Measurements from ENCODE around the gene SLC17A2.
"Not testable (repeated sequence)": the region's sequence is repeated elsewhere in the genome, so short reads cannot be mapped to it uniquely, and the experiment has no call there.

SLC17A2 gene

DNA sequence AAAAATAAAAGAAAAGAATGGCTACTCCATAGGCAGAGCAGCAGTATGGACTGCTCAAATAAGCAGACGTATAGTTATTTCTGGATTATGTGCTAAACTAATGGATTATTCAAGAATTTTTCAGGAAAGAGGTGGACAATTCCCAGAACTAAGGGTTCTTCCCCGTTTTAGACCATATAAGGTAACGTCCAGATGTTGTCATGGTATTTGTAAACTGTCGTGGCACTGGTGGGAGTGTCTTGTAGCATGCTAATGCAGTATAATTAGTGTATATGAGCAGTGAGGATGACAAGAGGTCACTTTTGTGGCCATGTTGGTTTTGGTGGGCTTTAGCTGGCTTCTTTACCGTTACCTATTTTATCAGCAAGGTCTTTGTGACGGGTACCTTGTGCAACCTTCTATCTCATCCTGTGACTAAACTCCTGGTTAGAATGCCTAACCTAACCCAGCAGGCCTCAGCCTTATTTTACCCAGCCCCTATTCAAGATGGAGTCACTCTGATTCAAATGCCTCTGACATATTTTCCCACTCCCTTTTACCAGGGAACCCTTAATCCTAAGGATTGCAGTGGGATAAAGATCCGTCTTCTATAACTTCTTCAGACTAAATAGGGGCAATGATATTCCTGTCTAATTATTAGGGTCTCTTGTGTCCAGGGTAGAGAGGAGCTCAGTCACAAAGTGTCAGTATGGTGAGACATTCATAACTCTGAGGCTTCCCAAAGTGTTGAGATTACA is 21.0 kb upstream of the SLC17A2 start:
- no peak for DNase-seq (ENCODE audit: low spot score)

DNA sequence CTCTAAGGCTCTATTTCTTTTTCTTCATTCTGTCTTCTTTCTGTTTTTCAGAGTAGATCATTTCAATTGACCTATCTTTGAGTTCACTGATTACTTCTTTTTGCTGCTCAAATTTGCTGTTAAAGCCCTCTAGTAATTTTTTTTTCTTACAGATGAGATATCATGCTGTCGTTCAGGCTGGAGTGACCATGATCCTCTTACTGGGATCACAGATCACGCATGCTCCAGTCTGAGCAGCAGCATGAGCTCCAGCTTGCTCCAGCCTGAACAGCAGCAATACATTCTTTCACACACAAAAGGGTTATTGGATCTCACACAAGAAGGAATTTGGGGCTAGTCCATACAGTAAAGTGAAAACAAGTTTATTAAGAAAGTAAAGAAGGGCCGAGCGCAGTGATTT is 19.8 kb upstream of the SLC17A2 start:
- no peak for DNase-seq (ENCODE audit: low spot score)

DNA sequence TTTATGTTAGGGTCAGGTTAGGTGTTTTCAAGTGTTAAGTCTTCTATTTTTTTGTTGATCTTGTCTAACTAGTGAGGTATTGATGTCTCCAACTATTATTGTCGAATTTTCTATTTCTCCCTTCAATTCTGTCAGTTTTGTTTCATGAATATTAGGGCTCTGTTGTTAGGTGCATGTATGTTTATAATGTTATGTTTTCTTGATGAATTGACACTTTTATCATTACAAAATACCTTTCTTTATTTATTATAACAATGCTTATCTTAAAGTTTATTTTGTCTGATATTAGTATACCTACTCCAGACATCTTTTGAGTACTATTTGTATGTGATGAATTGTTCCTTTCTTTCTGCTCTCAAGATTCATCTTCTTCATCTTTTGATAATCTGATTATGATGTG is 19.2 kb upstream of the SLC17A2 start:
- no peak for DNase-seq (ENCODE audit: low spot score)

DNA sequence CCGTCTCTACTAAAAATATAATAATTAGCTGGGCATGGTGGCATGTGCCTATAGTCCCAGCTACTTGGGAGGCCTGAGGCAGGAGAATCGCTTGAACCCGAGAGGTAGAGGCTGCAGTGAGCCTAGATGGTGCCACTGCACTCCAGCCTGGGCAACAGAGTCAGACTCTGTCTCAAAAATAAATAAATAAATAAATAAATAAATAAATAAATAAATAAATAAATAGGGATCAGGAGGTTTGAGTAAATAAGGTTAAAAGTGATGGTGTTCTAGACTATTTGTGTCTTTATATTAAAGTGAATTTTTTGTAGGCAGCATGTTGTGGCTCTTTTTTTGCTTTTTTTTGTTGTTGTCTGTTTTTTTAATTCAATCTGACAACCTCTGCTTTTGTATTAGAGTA is 17.0 kb upstream of the SLC17A2 start:
- not testable (repeated sequence) for DNase-seq (ENCODE audit: low spot score)

DNA sequence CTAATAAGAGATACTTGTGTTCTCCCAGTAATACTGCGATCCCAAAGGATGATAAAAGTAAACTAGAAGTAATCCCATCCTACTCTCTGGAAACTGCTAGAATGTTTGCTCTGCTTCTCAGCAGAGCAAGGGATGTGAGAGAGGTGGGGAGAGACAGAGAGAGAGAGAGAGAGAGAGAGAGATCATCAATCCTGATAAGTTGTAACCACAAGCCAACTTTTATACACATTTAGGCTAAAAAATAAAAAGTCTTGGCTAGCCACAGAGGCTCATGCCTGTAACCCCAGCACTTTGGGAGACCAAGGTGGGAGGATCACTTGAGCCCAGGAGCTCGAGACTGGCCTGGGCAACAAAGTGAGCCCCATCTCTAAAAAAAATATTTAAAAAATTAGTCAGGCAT is 16.1 kb upstream of the SLC17A2 start:
- DNase-seq (ENCODE audit: low spot score), result no peak

DNA sequence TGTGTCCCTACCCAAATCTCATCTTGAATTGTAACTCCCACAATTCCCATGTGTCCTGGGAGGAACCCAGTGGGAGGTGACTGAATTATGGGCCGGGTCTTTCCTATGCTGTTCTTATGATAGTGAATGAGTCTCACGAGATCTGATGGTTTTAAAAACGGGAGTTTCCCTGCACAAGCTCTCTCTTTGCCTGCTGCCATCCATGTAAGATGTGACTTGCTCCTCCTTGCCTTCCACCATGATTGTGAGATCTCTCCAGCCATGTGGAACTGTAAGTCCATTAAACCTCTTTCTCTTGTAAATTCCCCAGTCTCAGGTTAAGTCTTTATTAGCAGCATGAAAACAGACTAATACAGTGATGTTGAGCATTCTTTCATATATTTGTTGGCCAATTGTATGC is 15.2 kb upstream of the SLC17A2 start:
- DNase-seq (ENCODE audit: low spot score), result not testable (repeated sequence)

DNA sequence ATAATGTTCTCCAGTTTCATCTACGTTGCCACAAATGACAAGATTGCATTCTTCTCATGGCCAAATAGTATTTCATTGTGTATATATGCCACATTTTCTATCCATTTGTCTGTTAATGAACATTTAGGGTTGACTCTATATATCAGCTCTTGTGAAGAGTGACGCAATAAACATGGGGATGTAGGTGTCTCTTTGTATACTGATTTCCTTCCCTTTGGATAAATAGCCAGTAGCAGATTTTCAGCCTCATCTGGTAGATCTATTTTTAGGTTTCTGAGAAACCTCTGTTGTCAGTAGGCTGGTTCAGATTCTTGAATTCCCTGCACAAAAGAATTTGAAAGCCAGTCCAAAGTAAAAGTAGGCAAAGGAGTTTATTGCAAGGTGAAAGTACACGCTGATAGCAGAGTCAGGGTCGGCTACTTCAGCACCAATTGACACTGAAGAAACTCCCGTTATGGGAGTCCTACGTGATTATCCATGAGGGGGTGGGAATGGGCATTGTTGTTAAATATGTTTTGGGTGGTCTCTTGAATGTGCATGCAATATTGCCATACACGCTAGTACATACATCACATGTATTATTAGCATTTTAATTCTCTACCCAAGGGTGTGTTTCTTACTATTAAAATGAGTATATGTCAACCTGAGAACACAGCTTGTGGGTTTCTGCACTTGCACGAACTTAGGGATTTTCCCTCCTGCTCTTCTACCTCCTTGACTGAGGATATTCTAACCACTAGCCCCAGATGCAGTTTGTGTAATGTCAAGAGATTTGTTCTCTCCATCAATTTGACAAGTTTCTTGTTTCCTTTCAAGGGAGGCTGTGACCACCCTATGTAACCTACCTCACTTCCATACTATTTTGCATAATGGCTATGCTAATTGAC is 14.4 kb upstream of the SLC17A2 start:
- DNase-seq (ENCODE audit: low spot score), result no peak

DNA sequence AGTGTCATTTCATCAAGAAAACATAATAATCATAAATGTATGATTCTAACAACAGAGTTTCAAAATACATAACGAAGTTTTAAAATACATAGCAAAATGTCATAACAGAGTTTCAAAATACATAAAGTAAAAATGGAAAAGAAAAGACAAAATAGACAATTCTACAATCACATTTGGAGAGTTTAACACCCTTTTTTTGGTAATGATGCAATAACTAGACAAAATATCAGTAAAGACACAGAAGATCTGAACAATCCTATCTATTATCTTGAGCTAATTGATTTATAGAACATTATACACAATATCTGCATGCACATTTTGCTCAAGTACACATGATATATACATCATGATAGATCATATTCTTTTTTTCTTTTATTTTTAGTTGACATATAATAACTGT is 13.4 kb upstream of the SLC17A2 start:
- no peak for DNase-seq (ENCODE audit: low spot score)

DNA sequence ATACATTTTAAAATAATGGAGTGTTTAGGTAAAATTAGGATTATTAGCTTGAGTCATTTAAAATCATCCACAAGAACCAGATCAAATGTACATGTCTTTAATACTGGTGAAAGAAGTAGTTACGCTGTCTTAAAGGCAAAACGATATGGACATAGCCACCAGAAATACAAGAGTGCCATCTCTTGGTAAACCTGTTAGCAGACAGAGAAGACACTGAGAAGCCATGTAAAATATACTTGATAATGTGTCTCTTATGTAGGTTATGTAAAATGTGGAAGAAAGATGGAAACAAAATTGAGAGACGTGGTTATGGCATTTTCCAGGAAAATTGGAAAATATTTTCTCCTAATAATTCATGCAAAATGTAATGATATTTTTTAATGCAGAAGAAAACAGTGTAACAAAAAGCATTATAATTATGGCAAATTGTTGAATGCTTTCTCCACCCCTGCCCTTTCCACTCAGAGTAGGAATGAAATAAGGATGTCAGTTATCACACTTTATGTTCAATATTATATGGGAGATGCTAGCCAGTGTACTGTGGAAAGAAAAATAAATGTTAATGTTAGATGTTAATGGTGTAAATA is 12.2 kb upstream of the SLC17A2 start:
- DNase-seq (ENCODE audit: low spot score), result peak; percentile 55

DNA sequence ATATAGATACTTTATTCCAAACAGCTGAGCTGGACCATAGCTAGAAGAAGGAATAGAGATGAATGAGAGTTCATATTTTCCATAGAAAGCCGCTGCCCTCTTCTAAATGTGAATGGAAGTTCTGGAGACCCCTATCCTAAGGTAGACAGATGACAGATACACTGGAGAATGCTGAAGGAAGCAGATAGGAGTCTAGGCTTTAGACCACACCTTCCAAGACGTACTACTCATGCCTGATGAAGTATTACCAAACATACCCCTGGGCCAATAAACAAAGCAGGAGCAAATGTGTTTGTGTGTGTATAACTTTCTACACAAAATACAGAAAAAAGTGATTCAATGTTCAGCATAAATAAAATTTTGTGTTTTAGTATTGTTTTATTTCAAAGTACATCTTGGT is 9.1 kb upstream of the SLC17A2 start:
- DNase-seq (ENCODE audit: low spot score), result no peak

DNA sequence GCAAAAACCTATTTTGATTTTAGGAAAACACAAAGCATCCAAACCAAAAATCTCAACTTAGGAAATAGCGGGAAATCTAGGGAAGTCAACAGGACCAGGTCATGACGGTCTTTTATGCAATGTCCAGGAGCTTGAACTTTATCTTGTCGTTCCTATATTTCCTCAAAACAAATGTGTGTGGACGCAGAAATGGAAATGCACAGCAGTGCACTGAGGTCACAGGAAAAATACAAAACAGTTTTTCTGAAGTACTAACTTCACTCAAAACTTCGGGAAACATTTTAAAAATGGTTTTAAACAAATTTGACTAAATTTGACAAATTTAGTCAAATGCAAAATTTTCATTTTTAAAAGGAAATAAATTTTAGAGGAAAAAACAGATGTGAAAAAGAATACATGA is 5.5 kb upstream of the SLC17A2 start:
- DNase-seq (ENCODE audit: low spot score), result no peak

DNA sequence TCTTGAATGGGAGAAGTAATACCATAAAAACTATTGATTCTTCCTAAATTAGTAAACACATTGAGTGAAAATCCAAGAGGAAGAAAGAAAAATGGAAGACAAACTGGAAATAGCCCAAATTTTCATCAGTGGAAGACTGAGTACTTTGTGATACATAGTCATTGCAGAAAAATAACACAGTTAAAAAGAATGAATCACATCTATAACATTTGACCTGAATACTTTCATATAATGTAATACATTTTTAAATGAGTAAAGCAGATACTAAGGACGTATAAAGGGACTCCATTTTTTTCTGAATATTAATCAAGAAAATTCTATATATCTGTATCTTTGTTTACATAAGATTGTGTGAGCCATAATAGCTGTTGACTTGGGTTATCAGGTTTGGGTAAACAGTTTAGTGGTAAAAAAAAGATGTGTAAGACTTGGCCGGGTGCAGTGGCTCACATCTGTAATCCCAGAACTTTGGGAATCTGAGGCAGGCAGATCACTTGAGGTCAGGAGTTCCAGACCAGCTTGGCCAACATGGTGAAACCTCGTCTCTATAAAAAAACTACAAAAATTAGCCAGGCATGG is 4.3 kb upstream of the SLC17A2 start:
- DNase-seq (ENCODE audit: low spot score), result no peak

DNA sequence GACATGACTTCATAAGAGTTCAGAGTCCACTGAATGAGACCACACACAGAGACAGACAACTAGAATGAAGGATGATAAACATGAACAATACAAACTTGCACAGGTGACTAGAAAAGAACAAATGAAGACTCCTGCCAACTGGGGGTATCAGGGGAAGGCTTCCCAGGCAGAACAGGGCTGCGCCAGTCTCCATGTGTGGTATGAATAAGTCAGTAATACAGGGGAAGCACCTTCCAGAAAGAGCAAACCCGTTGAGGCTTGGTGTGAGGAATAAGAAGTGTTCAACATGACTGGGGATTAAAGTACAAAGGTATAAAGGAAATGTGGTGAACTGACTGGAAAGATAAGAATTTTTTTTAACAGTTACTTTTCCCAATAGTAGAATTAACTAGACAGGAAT is 3.7 kb upstream of the SLC17A2 start:
- no peak for DNase-seq (ENCODE audit: low spot score)

DNA sequence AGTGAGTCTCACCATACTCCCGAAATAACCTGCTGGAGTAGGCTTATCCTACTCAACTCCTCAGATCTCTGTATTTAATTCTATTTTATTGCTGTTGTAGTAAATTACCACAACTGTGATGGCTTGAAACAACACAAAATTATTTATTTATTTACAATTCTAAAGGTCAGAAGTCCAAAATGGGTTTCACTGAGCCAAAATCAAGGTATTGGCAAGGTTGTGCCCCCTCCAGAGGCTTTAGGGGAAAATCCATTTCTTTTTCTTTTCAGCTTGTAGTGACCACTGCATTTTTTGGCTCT is 869 bp upstream of the SLC17A2 start:
- DNase-seq (ENCODE audit: low spot score), result no peak

DNA sequence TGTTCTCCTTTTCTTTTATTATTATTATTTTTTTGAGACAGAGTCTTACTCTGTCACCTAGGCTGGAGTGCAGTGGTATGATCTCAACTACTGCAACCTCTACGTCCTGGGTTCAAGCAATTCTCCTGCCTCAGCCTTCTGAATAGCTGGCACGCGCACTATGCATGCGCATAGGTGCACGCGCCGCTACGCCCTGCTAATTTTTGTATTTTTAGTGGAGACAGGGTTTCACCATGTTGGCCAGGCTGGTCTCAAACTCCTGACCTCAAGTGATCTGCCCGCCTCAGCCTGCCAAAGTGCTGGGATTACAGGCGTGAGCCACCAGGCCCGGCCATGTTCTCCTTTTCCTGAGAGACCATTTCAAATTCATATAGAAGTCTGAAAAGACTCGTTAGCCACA is 706 bp downstream of the SLC17A2 start:
- not testable (repeated sequence) for DNase-seq (ENCODE audit: low spot score)

DNA sequence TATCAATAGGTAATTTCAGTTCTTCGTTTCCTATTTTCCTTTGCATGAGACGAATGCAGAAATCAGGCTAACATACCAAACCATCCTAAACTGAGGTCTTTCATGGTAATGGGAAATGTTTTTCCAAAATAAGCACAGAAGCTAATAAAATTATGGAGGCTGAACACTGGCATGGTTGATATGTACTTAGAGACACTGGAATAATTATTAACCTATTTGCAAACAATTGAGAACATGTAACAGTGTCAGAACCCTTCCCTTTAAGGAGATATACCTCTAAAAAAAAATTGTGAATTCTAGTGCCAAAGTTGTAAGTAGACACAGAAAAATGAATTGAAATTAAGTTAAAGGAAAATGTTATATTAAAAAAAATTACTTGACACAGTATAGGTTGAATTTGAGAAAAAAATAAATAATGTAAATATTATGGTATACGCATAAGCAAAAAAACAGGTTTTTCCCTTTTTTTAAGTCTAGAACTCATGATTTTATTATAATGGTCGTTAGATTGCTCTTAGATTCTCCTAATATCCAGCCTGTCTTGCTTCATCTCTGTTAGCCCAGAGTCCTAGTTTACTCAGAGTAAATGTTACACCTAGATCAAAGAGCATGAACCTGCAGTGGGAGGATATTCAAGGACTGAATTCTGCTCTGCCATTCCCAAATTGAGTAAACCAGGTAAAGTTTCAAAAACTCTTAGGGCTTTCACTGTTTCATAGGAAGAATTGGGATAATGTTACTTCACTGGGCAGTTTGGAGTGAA is 1.7 kb downstream of the SLC17A2 start:
- no peak for DNase-seq (ENCODE audit: low spot score)

DNA sequence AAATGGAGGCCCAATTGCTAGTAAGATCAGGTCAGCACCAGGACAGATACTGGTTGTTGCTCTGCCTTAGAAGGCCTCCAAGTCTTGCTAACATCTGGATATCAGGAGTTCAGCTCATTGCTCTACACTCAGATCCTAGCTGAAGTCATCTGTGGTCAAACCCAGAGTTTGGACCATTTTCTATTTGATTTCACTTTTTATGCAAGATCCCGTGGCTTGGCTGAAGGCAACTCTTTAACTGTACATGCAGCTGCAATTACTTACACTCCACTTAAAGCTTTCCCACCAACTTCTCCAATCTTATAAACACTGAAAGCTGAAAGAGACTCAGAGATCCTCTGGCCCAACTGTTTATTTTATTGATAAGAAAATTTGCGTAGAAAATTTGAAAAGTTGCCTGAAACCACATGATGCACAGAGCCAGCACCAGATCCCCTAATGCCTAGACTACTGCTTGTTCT is 2.7 kb downstream of the SLC17A2 start:
- DNase-seq (ENCODE audit: low spot score), result no peak

DNA sequence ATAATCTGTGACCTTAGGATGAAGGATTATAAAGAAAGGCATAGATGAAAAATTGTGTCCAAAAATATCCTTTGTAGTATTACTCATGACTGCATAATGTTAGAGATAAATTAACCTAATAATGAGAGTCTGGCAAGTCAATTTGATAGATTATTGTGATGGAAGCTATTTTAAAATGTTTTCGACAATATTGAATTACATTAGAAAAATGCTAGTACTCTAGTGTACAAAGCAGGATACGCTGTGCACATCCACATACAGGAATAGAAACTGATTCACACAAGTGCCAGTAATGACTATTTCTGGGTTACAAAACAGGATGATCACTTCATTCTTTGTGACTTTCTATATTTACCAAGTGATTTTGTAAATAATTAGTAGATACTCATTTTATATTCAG is 3.3 kb downstream of the SLC17A2 start:
- no peak for DNase-seq (ENCODE audit: low spot score)

DNA sequence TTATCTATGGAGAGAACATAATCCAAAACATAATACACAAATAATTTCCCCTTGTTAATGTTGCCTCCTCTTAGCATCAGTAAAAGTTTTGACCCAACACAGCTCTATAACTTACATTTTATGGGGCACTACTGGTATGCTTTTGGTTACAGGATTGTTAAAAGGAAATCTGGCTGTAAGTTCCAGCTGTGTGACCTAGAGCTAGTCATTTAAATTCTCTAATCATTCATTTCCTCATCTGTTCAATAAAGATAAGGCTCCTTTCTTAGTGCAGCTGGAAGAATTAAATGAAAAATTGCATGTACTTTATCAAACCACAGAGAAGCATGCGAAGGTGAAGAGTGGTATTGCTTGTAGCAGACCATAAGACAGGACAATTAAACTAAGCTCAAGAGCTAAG is 4.6 kb downstream of the SLC17A2 start:
- DNase-seq (ENCODE audit: low spot score), result no peak

DNA sequence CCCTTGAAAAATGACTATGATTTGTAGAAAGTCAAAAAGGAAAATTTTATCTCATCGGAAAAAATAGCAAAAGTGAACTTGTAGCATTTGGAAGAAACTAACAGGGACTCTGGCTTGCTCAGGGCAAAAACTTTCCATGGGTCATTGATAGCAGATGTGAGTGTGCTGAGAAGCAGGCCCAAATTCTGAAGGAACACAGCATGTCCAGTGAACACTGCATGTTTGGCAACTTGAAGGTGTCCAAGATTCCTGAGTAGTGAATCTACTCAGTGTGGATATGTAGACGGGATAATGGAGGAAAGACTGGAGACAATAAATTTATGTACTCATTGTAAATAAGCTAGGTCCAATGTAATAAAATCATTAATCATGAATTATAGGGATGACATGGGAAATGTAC is 8.2 kb downstream of the SLC17A2 start:
- DNase-seq (ENCODE audit: low spot score), result no peak

DNA sequence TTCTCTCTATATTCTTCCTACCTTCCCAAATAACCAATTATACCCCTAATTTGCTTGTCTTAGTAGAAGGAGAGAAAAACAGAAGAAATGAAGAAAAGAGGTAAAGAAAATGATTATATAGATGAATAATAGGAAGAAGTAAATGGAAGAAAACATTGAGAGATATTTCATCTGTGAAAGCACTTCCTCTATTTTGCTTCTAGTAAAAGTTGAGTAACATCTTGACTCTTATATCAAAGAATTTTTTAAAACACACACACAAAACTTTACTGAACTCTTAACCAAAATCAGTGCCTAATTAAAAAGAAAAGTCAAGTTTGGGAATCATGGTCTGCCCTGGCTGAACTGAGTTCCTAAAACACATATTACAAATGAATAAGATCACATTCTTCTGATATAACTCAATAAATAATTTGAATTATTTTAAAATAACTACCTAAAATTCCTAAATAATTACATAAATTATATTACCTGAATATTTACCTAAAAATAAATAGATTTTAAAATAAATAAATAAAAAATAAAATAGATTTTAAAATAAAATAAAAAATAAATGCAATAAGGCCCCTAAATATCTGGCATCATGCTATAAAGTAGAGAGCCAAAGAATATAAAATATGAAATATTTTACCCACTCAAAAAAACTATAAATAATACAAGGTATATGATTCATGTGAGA is 8.8 kb downstream of the SLC17A2 start:
- no peak for DNase-seq (ENCODE audit: low spot score)

DNA sequence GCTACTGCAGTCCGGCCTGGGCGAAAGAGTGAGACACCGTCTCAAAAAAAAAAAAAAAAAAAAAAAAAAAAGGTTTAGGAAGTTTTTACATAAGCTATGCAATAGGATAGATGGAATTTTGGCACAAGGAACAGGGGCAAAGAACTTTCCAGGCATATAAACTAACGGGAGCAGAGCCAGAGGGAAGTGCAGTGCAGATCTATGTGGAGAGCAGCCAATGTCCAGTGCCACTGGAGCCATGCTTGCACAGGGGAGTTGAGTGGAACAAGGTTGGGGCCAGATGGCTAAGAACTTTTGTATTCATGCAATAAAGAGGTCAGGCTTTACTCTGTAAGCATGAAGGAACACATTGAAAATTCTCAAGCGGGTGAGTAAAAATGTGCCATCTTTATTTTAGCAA is 10.8 kb downstream of the SLC17A2 start:
- no peak for DNase-seq (ENCODE audit: low spot score)
